Measurements from ENCODE around the gene SLC5A7. TPM values are rescaled to one million over a fixed set of nuclear protein-coding genes. Genes with fewer than 3 reads are reported as not detected.

SLC5A7 gene
- not detected in 2 replicates for total RNA-seq

- DNase-seq (ENCODE audit: low read depth): no peak
- no peak within 1 kb of the TSS for H3K4me3 ChIP-seq (ENCODE audit: low read depth, low read length)
- no peak for TF ChIP-seq CTCF (conservative IDR thresholded peaks at IDR 0.05; ENCODE audit: low read depth, low read length)
Measured at GRCh38 chr2:107986278-107987217, at the start of gene SLC5A7. Gene SLC5A7, plus strand, starts transcription at chr2:107986524. Its CDS starts 1,632 bp downstream, at chr2:107988156.

- DNase-seq (ENCODE audit: low read depth): no peak
- no peak overlapping the region for H3K4me3 ChIP-seq (ENCODE audit: low read depth, low read length)
- TF ChIP-seq CTCF (conservative IDR thresholded peaks at IDR 0.05; ENCODE audit: low read depth, low read length): no peak
Measured at GRCh38 chr2:107961395-107961794, 24.9 kb upstream of the SLC5A7 start.

GRCh38 chr2:107964185-107964584, 22.1 kb upstream of the SLC5A7 start:
- TF ChIP-seq CTCF (conservative IDR thresholded peaks at IDR 0.05; ENCODE audit: low read depth, low read length): no peak
- no peak overlapping the region for H3K4me3 ChIP-seq (ENCODE audit: low read depth, low read length)
- no peak for DNase-seq (ENCODE audit: low read depth)

GRCh38 chr2:107984707-107985106, 1.6 kb upstream of the SLC5A7 start:
- no peak for TF ChIP-seq CTCF (conservative IDR thresholded peaks at IDR 0.05; ENCODE audit: low read depth, low read length)
- no peak overlapping the region for H3K4me3 ChIP-seq (ENCODE audit: low read depth, low read length)
- no peak for DNase-seq (ENCODE audit: low read depth)

GRCh38 chr2:107988108-107988507, 1.8 kb downstream of the SLC5A7 start:
- H3K4me3 ChIP-seq (ENCODE audit: low read depth, low read length): no peak overlapping the region
- no peak for DNase-seq (ENCODE audit: low read depth)
- TF ChIP-seq CTCF (conservative IDR thresholded peaks at IDR 0.05; ENCODE audit: low read depth, low read length): no peak

- TF ChIP-seq CTCF (conservative IDR thresholded peaks at IDR 0.05; ENCODE audit: low read depth, low read length): no peak
- DNase-seq (ENCODE audit: low read depth): no peak
- no peak overlapping the region for H3K4me3 ChIP-seq (ENCODE audit: low read depth, low read length)
Measured at GRCh38 chr2:107989445-107989844, 3.1 kb downstream of the SLC5A7 start.

- no peak overlapping the region for H3K4me3 ChIP-seq (ENCODE audit: low read depth, low read length)
- no peak for TF ChIP-seq CTCF (conservative IDR thresholded peaks at IDR 0.05; ENCODE audit: low read depth, low read length)
- DNase-seq (ENCODE audit: low read depth): no peak
Measured at GRCh38 chr2:107990718-107991117, 4.4 kb downstream of the SLC5A7 start.

Data from epithelial cell of proximal tubule (primary cell).